Measurements from ENCODE around the gene DUSP18.

The DUSP18 gene

GRCh38 chr22:30695351-30695851 lies 27.7 kb upstream of the DUSP18 start:
- H3K27me3 ChIP-seq: peaks cover 0 to 5% of the 10 kb centered on the region in 2 donors
- H3K4me1 ChIP-seq: peaks cover 0 to 13% (median 11%) of the 10 kb centered on the region in 4 donors
- intact Hi-C loops (cut with DNase I; ENCODE audit: low total_unique reads): no loop called here
- no peak for DNase-seq
- peak overlapping the region; percentile 45 to 62 for H3K4me3 ChIP-seq
- no peak for TF ChIP-seq CTCF (IDR thresholded peaks at IDR 0.05)
- peak overlapping the region in 1 of 2 donors; percentile 15 for H3K27ac ChIP-seq
- H3K36me3 ChIP-seq: no peaks in the 10 kb centered on the region
- H3K9me3 ChIP-seq: no peaks in the 10 kb centered on the region

- no peak for TF ChIP-seq CTCF (IDR thresholded peaks at IDR 0.05)
- Histone ChIP-seq H3K4me3 (peak within 1 kb of the TSS; percentile 46 to 62), H3K27me3 (peaks cover 0 to 5% of the 10 kb centered on the region in 2 donors), H3K36me3 (no peaks in the 10 kb centered on the region), H3K27ac (peak within 1 kb of the TSS in 1 of 2 donors; percentile 15), H3K9me3 (no peaks in the 10 kb centered on the region), H3K4me1 (peaks cover 0 to 13% (median 11%) of the 10 kb centered on the region in 4 donors)
- DNase-seq: peak in 1 of 2 donors; percentile 62
- intact Hi-C loops (cut with DNase I; ENCODE audit: low total_unique reads): no loop called here
These were observed 27.1 kb upstream of the DUSP18 start, which contains the start of gene OSBP2 for GRCh38 chr22:30694640-30695350. Gene OSBP2 (plus strand): TSS chr22:30694874. CDS start chr22:30694910, 36 bp downstream.

GRCh38 chr22:30694171-30694639 lies 26.5 kb upstream of the DUSP18 start:
- H3K27ac ChIP-seq: no peak overlapping the region
- DNase-seq: peak in 1 of 2 donors; percentile 64
- intact Hi-C loops (cut with DNase I; ENCODE audit: low total_unique reads): no loop called here

GRCh38 chr22:30691204-30691603 lies 23.5 kb upstream of the DUSP18 start:
- intact Hi-C loops (cut with DNase I; ENCODE audit: low total_unique reads): no loop called here
- DNase-seq: no peak
- Histone ChIP-seq H3K9me3 (no peaks in the 10 kb centered on the region), H3K4me3 (no peak overlapping the region), H3K36me3 (no peaks in the 10 kb centered on the region), H3K27ac (no peak overlapping the region), H3K4me1 (peaks cover 0 to 13% (median 11%) of the 10 kb centered on the region in 4 donors), H3K27me3 (peaks cover 0 to 5% of the 10 kb centered on the region in 2 donors)
- TF ChIP-seq CTCF (IDR thresholded peaks at IDR 0.05): no peak

More at GRCh38 chr22:30694171-30694639, 26.5 kb upstream of the DUSP18 start:
- Histone ChIP-seq H3K9me3 (no peaks in the 10 kb centered on the region), H3K27me3 (peaks cover 0 to 5% of the 10 kb centered on the region in 2 donors), H3K36me3 (no peaks in the 10 kb centered on the region), H3K4me1 (peaks cover 0 to 13% (median 11%) of the 10 kb centered on the region in 4 donors), H3K4me3 (peak overlapping the region; percentile 46 to 62)
- no peak for TF ChIP-seq CTCF (IDR thresholded peaks at IDR 0.05)

- H3K4me1 ChIP-seq: peaks cover 0 to 6% (median 4%) of the 10 kb centered on the region in 4 donors
- no peak for TF ChIP-seq CTCF (IDR thresholded peaks at IDR 0.05)
- H3K9me3 ChIP-seq: no peaks in the 10 kb centered on the region
- H3K27me3 ChIP-seq: no peaks in the 10 kb centered on the region
- no peaks in the 10 kb centered on the region for H3K36me3 ChIP-seq
- DNase-seq: no peak
- intact Hi-C loops (cut with DNase I; ENCODE audit: low total_unique reads): no loop called here
- no peak overlapping the region for H3K4me3 ChIP-seq
- no peak overlapping the region for H3K27ac ChIP-seq
These were observed 21.9 kb upstream of the DUSP18 start for GRCh38 chr22:30689622-30690021.

All from tibial artery (tissue), 4 donors.